ENCODE results near the gene KYAT1.

The KYAT1 gene

GRCh38 chr9:128820665-128821583 is 60.8 kb downstream of the KYAT1 start:
- no peak for DNase-seq
- no peaks in the 10 kb centered on the region for H3K9me3 ChIP-seq (ENCODE audit: control insufficient read depth, low read length)
- H3K27ac ChIP-seq (ENCODE audit: insufficient read depth, low read length, poor library complexity, severe bottlenecking): no peak overlapping the region
- H3K4me1 ChIP-seq (ENCODE audit: control insufficient read depth, insufficient read depth, low read length, poor library complexity, severe bottlenecking): peaks cover 4% of the 10 kb centered on the region
- H3K27me3 ChIP-seq (replicated peaks; ENCODE audit: control insufficient read depth, insufficient read depth, low read length, poor library complexity, severe bottlenecking): no peaks in the 10 kb centered on the region
- H3K4me3 ChIP-seq (ENCODE audit: insufficient read depth, low read depth, low read length, poor library complexity, severe bottlenecking): no peak overlapping the region
- peaks cover 34% of the 10 kb centered on the region for H3K36me3 ChIP-seq (ENCODE audit: control insufficient read depth, insufficient read depth, low read length)

GRCh38 chr9:128819716-128820664 is 61.8 kb downstream of the KYAT1 start:
- H3K4me3 ChIP-seq (ENCODE audit: insufficient read depth, low read depth, low read length, poor library complexity, severe bottlenecking): no peak overlapping the region
- H3K27me3 ChIP-seq (replicated peaks; ENCODE audit: control insufficient read depth, insufficient read depth, low read length, poor library complexity, severe bottlenecking): no peaks in the 10 kb centered on the region
- H3K9me3 ChIP-seq (ENCODE audit: control insufficient read depth, low read length): no peaks in the 10 kb centered on the region
- H3K36me3 ChIP-seq (ENCODE audit: control insufficient read depth, insufficient read depth, low read length): peaks cover 30% of the 10 kb centered on the region
- peaks cover 4% of the 10 kb centered on the region for H3K4me1 ChIP-seq (ENCODE audit: control insufficient read depth, insufficient read depth, low read length, poor library complexity, severe bottlenecking)
- no peak for DNase-seq
- no peak overlapping the region for H3K27ac ChIP-seq (ENCODE audit: insufficient read depth, low read length, poor library complexity, severe bottlenecking)

GRCh38 chr9:128818839-128819715 is 62.7 kb downstream of the KYAT1 start:
- peak overlapping the region; percentile 63 for H3K27ac ChIP-seq (ENCODE audit: insufficient read depth, low read length, poor library complexity, severe bottlenecking)
- peaks cover 4% of the 10 kb centered on the region for H3K4me1 ChIP-seq (ENCODE audit: control insufficient read depth, insufficient read depth, low read length, poor library complexity, severe bottlenecking)
- H3K9me3 ChIP-seq (ENCODE audit: control insufficient read depth, low read length): no peaks in the 10 kb centered on the region
- peaks cover 21% of the 10 kb centered on the region for H3K36me3 ChIP-seq (ENCODE audit: control insufficient read depth, insufficient read depth, low read length)
- DNase-seq: peak; percentile 2 to 24 (median 24)
- H3K27me3 ChIP-seq (replicated peaks; ENCODE audit: control insufficient read depth, insufficient read depth, low read length, poor library complexity, severe bottlenecking): no peaks in the 10 kb centered on the region
- peak overlapping the region; percentile 62 for H3K4me3 ChIP-seq (ENCODE audit: insufficient read depth, low read depth, low read length, poor library complexity, severe bottlenecking)

- peaks cover 4% of the 10 kb centered on the region for H3K4me1 ChIP-seq (ENCODE audit: control insufficient read depth, insufficient read depth, low read length, poor library complexity, severe bottlenecking)
- H3K4me3 ChIP-seq (ENCODE audit: insufficient read depth, low read depth, low read length, poor library complexity, severe bottlenecking): peak within 1 kb of the TSS; percentile 62
- peaks cover 13% of the 10 kb centered on the region for H3K36me3 ChIP-seq (ENCODE audit: control insufficient read depth, insufficient read depth, low read length)
- no peaks in the 10 kb centered on the region for H3K27me3 ChIP-seq (replicated peaks; ENCODE audit: control insufficient read depth, insufficient read depth, low read length, poor library complexity, severe bottlenecking)
- peak within 1 kb of the TSS; percentile 63 for H3K27ac ChIP-seq (ENCODE audit: insufficient read depth, low read length, poor library complexity, severe bottlenecking)
- peak; percentile 92 to 97 (median 94) for DNase-seq
- H3K9me3 ChIP-seq (ENCODE audit: control insufficient read depth, low read length): no peaks in the 10 kb centered on the region
These were observed 63.5 kb downstream of the KYAT1 start, which contains the start of gene ENDOG for GRCh38 chr9:128818099-128818838. Gene ENDOG (plus strand): TSS chr9:128818500. CDS start chr9:128818685, 185 bp downstream.

GRCh38 chr9:128810873-128811272 is 70.9 kb downstream of the KYAT1 start:
- H3K9me3 ChIP-seq (ENCODE audit: control insufficient read depth, low read length): no peaks in the 10 kb centered on the region
- no peaks in the 10 kb centered on the region for H3K4me1 ChIP-seq (ENCODE audit: control insufficient read depth, insufficient read depth, low read length, poor library complexity, severe bottlenecking)

GRCh38 chr9:128809831-128810230 is 71.9 kb downstream of the KYAT1 start:
- Histone ChIP-seq H3K36me3 (ENCODE audit: control insufficient read depth, insufficient read depth, low read length) (peaks cover 27% of the 10 kb centered on the region), H3K27ac (ENCODE audit: insufficient read depth, low read length, poor library complexity, severe bottlenecking) (no peak overlapping the region)
- no peak for DNase-seq

More at GRCh38 chr9:128810873-128811272, 70.9 kb downstream of the KYAT1 start:
- Histone ChIP-seq H3K4me3 (ENCODE audit: insufficient read depth, low read depth, low read length, poor library complexity, severe bottlenecking) (no peak overlapping the region), H3K27ac (ENCODE audit: insufficient read depth, low read length, poor library complexity, severe bottlenecking) (no peak overlapping the region), H3K27me3 (replicated peaks; ENCODE audit: control insufficient read depth, insufficient read depth, low read length, poor library complexity, severe bottlenecking) (no peaks in the 10 kb centered on the region), H3K36me3 (ENCODE audit: control insufficient read depth, insufficient read depth, low read length) (peaks cover 18% of the 10 kb centered on the region)
- DNase-seq: no peak

GRCh38 chr9:128809036-128809599 is 72.6 kb downstream of the KYAT1 start:
- H3K4me1 ChIP-seq (ENCODE audit: control insufficient read depth, insufficient read depth, low read length, poor library complexity, severe bottlenecking): no peaks in the 10 kb centered on the region
- H3K27me3 ChIP-seq (replicated peaks; ENCODE audit: control insufficient read depth, insufficient read depth, low read length, poor library complexity, severe bottlenecking): no peaks in the 10 kb centered on the region
- peaks cover 30% of the 10 kb centered on the region for H3K36me3 ChIP-seq (ENCODE audit: control insufficient read depth, insufficient read depth, low read length)
- H3K9me3 ChIP-seq (ENCODE audit: control insufficient read depth, low read length): no peaks in the 10 kb centered on the region
- no peak overlapping the region for H3K27ac ChIP-seq (ENCODE audit: insufficient read depth, low read length, poor library complexity, severe bottlenecking)
- H3K4me3 ChIP-seq (ENCODE audit: insufficient read depth, low read depth, low read length, poor library complexity, severe bottlenecking): no peak overlapping the region
- DNase-seq: no peak

More at GRCh38 chr9:128809831-128810230, 71.9 kb downstream of the KYAT1 start:
- H3K9me3 ChIP-seq (ENCODE audit: control insufficient read depth, low read length): no peaks in the 10 kb centered on the region
- H3K4me1 ChIP-seq (ENCODE audit: control insufficient read depth, insufficient read depth, low read length, poor library complexity, severe bottlenecking): no peaks in the 10 kb centered on the region
- no peaks in the 10 kb centered on the region for H3K27me3 ChIP-seq (replicated peaks; ENCODE audit: control insufficient read depth, insufficient read depth, low read length, poor library complexity, severe bottlenecking)
- no peak overlapping the region for H3K4me3 ChIP-seq (ENCODE audit: insufficient read depth, low read depth, low read length, poor library complexity, severe bottlenecking)

GRCh38 chr9:128808543-128808942 is 73.2 kb downstream of the KYAT1 start:
- H3K27ac ChIP-seq (ENCODE audit: insufficient read depth, low read length, poor library complexity, severe bottlenecking): no peak overlapping the region
- no peaks in the 10 kb centered on the region for H3K4me1 ChIP-seq (ENCODE audit: control insufficient read depth, insufficient read depth, low read length, poor library complexity, severe bottlenecking)
- no peaks in the 10 kb centered on the region for H3K9me3 ChIP-seq (ENCODE audit: control insufficient read depth, low read length)
- no peak overlapping the region for H3K4me3 ChIP-seq (ENCODE audit: insufficient read depth, low read depth, low read length, poor library complexity, severe bottlenecking)
- DNase-seq: no peak
- peaks cover 36% of the 10 kb centered on the region for H3K36me3 ChIP-seq (ENCODE audit: control insufficient read depth, insufficient read depth, low read length)
- H3K27me3 ChIP-seq (replicated peaks; ENCODE audit: control insufficient read depth, insufficient read depth, low read length, poor library complexity, severe bottlenecking): no peaks in the 10 kb centered on the region
